ENCODE results near the gene CES4A.
"Not testable (repeated sequence)": the region's sequence is repeated elsewhere in the genome, so short reads cannot be mapped to it uniquely, and the experiment has no call there.

The CES4A gene

DNA sequence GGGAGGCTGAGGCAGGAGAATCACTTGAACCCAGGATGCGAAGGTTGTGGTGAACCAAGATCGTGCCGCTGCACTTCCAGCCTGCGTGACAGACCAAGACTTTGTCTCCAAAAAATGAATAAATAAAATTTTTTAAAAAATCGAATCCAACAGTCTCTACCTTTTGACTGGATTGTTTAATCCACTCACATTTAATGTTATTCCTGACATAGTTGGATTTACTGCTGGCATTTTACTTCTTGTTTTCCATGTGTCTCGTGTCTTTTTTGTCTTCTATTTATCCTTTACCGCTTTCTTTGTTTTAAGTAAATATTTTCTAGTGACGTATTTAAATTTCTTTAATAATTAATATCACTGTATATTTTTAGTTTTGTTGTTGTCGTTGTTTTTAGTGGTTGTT is 5.4 kb upstream of the CES4A start:
- TF ChIP-seq, protein P1, sequence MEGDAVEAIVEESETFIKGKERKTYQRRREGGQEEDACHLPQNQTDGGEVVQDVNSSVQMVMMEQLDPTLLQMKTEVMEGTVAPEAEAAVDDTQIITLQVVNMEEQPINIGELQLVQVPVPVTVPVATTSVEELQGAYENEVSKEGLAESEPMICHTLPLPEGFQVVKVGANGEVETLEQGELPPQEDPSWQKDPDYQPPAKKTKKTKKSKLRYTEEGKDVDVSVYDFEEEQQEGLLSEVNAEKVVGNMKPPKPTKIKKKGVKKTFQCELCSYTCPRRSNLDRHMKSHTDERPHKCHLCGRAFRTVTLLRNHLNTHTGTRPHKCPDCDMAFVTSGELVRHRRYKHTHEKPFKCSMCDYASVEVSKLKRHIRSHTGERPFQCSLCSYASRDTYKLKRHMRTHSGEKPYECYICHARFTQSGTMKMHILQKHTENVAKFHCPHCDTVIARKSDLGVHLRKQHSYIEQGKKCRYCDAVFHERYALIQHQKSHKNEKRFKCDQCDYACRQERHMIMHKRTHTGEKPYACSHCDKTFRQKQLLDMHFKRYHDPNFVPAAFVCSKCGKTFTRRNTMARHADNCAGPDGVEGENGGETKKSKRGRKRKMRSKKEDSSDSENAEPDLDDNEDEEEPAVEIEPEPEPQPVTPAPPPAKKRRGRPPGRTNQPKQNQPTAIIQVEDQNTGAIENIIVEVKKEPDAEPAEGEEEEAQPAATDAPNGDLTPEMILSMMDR (IDR thresholded peaks at IDR 0.05; ENCODE audit: low read depth, low read length): no peak

DNA sequence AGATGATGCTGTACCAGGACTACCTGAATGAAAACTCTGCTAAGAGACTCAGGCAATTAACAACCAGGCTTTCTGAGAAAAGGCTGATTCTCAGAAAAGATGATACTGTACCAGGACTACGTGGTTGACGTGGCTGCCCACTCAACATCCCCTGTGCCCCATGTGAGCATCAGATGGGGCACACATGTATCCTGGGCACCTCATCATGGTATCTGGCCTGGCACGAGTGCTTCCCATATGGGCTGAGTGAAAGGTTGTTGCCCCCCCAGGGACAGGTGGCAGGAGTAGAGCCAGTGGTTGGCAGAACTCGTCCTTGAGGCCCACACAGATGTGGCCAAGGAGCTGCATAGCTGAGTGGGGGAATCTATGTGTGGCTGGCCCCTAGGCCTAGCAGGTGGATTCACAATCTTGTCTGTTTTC is 3.5 kb upstream of the CES4A start:
- TF ChIP-seq, protein P1 (IDR thresholded peaks at IDR 0.05; ENCODE audit: low read depth, low read length): no peak
- DNase-seq (ENCODE audit: extremely low read depth, low read depth): no peak

More for the DNA sequence above, 5.4 kb upstream of the CES4A start:
- DNase-seq (ENCODE audit: extremely low read depth, low read depth): no peak

DNA sequence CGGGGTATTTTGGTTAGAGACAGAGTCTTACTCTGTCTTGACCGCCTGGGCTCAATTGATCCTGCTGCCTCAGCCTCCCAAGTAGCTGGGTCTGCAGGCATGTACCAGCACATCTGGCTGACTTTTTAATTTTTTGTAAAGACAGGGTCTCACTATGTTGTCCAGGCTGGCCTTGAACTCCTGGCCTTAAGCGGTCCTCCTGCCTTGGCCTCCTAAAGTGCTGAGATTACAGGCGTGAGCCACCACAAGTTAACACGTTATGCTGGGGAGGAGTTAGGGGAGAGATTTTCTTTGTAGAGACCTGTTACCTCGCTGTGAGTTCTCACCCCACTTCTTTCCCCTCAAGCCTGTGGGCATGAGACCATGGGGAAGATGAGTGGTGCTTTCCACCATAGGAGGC is 1.8 kb upstream of the CES4A start:
- DNase-seq (ENCODE audit: extremely low read depth, low read depth): no peak
- TF ChIP-seq, protein P1 (IDR thresholded peaks at IDR 0.05; ENCODE audit: low read depth, low read length): no peak

DNA sequence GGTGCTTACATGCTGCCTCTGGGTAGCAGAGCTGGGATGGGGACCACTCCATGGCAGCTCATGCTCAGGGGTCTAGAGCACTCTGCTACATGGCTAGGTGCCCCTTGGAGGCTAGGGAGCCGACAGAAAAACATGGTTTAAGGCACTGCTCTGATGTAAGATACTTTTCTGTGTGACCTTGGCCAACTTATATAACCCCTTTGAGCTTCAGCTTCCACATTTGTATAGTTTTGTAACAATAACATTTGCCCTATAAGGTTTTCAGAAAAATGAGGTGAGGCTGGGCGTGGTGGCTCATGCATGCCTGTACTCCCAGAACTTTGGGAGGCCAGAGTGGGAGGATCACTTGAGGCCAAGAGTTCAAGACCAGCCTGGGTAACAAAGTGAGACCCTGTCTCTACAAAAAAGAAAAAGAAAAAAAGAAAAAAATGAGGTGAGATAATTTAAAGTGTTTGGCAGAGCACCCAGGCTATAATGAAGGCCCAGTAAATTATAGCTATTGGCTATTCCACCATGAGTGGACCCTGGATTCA is 3.2 kb downstream of the CES4A start:
- DNase-seq (ENCODE audit: extremely low read depth, low read depth): no peak

DNA sequence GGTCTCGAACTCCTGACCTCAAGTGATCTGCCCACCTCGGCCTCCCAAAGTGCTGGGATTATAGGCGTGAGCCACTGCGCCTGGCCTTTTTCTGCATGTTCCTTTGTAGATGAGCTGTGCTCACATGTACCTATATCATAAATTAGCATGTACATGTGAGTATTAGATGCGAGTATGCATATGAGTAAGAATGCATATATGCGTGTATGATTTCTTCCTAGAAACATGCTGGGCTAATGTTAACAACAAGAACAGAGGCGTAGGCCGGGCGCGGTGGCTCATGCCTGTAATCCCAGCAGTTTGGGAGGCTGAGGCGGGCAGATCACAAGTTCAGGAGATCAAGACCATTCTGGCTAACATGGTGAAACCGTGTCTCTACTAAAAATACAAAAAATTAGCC is 5.2 kb downstream of the CES4A start:
- DNase-seq (ENCODE audit: extremely low read depth, low read depth): not testable (repeated sequence)

More for the DNA sequence above, 3.2 kb downstream of the CES4A start:
- TF ChIP-seq, protein P1 (IDR thresholded peaks at IDR 0.05; ENCODE audit: low read depth, low read length): no peak

DNA sequence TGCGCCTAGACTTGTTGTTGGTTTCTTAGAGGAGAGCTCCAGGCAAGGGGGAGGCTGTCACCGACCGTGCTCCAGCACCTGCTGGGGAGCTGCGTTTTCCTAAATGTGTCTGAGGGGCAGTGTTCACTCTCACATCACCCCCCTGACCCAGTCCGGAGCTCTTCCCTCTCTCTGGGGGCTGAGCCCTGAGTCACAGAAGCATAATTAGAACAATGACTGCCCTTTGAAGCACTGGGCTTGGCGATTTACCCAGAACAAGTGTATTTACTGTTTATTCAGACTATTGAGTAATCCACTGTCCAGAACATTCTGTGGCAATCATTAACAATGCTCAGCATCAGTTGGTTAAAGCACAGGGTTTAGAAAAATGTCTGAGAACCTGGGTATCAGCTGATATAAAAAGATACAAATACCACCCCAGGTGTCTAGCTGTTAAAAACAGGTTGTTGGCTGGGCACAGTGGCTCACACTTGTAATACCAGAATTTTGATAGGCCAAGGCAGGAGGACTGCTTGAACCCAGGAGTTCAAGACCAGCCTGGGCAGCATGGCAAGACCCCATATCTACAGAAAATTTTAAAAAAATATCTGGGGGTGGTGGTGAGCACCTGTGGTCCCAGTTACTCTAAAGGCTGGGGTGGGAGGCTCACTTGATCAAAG is 8.1 kb downstream of the CES4A start:
- peak; percentile 69 for DNase-seq (ENCODE audit: extremely low read depth, low read depth)
- TF ChIP-seq, protein P1 (IDR thresholded peaks at IDR 0.05; ENCODE audit: low read depth, low read length): no peak

DNA sequence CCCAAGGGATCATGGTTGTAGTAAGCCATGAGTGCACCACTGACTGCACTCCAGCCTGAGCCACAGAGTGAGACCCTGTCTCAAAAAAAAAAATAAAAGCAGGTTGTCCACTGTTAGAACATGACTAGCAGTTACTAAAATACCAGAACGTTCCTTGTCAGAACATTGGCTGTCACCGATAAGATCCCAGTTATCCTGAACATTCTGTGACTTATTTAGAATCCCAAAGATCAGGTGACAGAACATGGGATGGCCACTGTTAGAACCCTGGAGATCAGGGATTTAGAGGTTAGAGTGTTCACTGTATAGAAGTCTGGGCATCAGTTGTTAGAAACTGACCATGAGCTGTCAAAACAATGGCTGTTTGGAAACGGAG is 8.6 kb downstream of the CES4A start:
- DNase-seq (ENCODE audit: extremely low read depth, low read depth): no peak
- TF ChIP-seq, protein P1 (IDR thresholded peaks at IDR 0.05; ENCODE audit: low read depth, low read length): no peak

Data from AG09319 (cell line).